Liver (tissue), 9 donors: ENCODE data around the gene KLK2. TPM values are rescaled to one million over a fixed set of nuclear protein-coding genes. Genes with fewer than 3 reads are reported as not detected.

Experiments used
- DNase-seq: peaks from one replicate; pipeline ENCODE4 v3.0.0-alpha.2; 2017; ENCODE audit warnings: low spot score
- H3K27ac ChIP-seq, 2 donors: one replicate each; pipeline ENCODE4 v1.7.0; 2013; ENCODE audit warnings: inconsistent platforms in 2 of 2, low read length in 2 of 2, control low read depth in 1 of 2, low read depth in 1 of 2, mild to moderate bottlenecking in 1 of 2
- H3K27me3 ChIP-seq, 4 donors: one replicate each; pipeline versions ENCODE4 v1.6.1 to v1.7.0; 2013; ENCODE audit warnings: low read length in 3 of 4, inconsistent platforms in 1 of 4, mild to moderate bottlenecking in 1 of 4, moderate library complexity in 1 of 4; ENCODE audit not compliant: control insufficient read depth in 4 of 4, insufficient read depth in 4 of 4
- H3K36me3 ChIP-seq, 4 donors: one replicate each; pipeline versions ENCODE4 v1.6.1 to v1.7.0; 2013; ENCODE audit warnings: low read length in 3 of 4, mild to moderate bottlenecking in 3 of 4, low read depth in 1 of 4, moderate library complexity in 1 of 4; ENCODE audit not compliant: control insufficient read depth in 4 of 4, insufficient read depth in 3 of 4
- H3K4me1 ChIP-seq, 4 donors: one replicate each; pipeline versions ENCODE4 v1.6.1 to v1.7.0; 2013; ENCODE audit warnings: low read length in 3 of 4, mild to moderate bottlenecking in 3 of 4, moderate library complexity in 1 of 4; ENCODE audit not compliant: control insufficient read depth in 4 of 4, insufficient read depth in 4 of 4
- H3K4me3 ChIP-seq, 3 donors: one replicate each; pipeline versions ENCODE4 v1.6.1 to v1.7.0; 2013; ENCODE audit warnings: low read length in 3 of 3, control low read depth in 1 of 3, low read depth in 1 of 3, mild to moderate bottlenecking in 1 of 3
- H3K9ac ChIP-seq, 2 donors: one replicate each; pipeline ENCODE4 v1.7.0; 2013; ENCODE audit warnings: low read length in 2 of 2, mild to moderate bottlenecking in 2 of 2, moderate library complexity in 2 of 2, control low read depth in 1 of 2, low read depth in 1 of 2
- H3K9me3 ChIP-seq, 4 donors: one replicate each; pipeline versions ENCODE4 v1.6.1 to v1.7.0; 2013; ENCODE audit warnings: low read length in 3 of 4; ENCODE audit not compliant: control insufficient read depth in 4 of 4
- FOXA1 ChIP-seq: IDR thresholded peaks from 2 replicates; pipeline ENCODE4 v1.6.1; 2016; ENCODE audit warnings: antibody characterized with exemption
- GABPA ChIP-seq, 2 donors: IDR thresholded peaks in 1 of 2; conservative IDR thresholded peaks in 1 of 2; 2 replicates each; pipeline ENCODE4 v1.6.1; 2016; ENCODE audit warnings: antibody characterized with exemption in 2 of 2, mild to moderate bottlenecking in 1 of 2, moderate library complexity in 1 of 2
- HNF4G ChIP-seq: IDR thresholded peaks from 2 replicates; pipeline ENCODE4 v1.6.1; 2016; ENCODE audit warnings: antibody characterized with exemption
- JUND ChIP-seq, 2 donors: IDR thresholded peaks; 2 replicates each; pipeline ENCODE4 v1.6.1; 2016; ENCODE audit warnings: antibody characterized with exemption in 2 of 2
- NR2F2 ChIP-seq: IDR thresholded peaks from 2 replicates; pipeline ENCODE4 v1.6.1; 2016; ENCODE audit warnings: antibody characterized with exemption
- RXRA ChIP-seq, 2 donors: IDR thresholded peaks; 2 replicates each; pipeline ENCODE4 v1.6.1; 2017 to 2018; ENCODE audit warnings: antibody characterized with exemption in 2 of 2, mild to moderate bottlenecking in 1 of 2
- YY1 ChIP-seq: IDR thresholded peaks from 2 replicates; pipeline ENCODE4 v1.6.1; 2016; ENCODE audit warnings: antibody characterized with exemption, mild to moderate bottlenecking
- WGBS: extraction: QIAGEN DNeasy Blood & Tissue Kit; methylation state at CpG from one replicate; pipeline ENCODE4 v1.1.7; 2013; 5-methylcytosine and 5-hydroxymethylcytosine counted together
- polyA plus RNA-seq, 2 donors: library from polyadenylated mRNA; stranded (reverse) in 1 of 2; unstranded in 1 of 2; fragments of 200-250 nt in 1 of 2; fragments of >200 nt in 1 of 2; fragmentation: Nextera tagmentation in 1 of 2; extraction: Ambion mirVana in 1 of 2; gene quantifications; one replicate each; pipeline versions ENCODE4 v1.2.1 to v1.2.3, GENCODE V29; 2013 to 2015
- total RNA-seq, 2 donors: library from RNA; depleted of rRNA; stranded (reverse); fragments of >200 nt; gene quantifications; one replicate each; pipeline ENCODE4 v1.2.3, GENCODE V29; 2014
- TF ChIP-seq, protein P1 (sequence below): IDR thresholded peaks from 2 replicates; pipeline ENCODE4 v1.6.1; 2016; ENCODE audit warnings: antibody characterized with exemption
- TF ChIP-seq, protein P2 (sequence below): IDR thresholded peaks from 2 replicates; pipeline ENCODE4 v1.6.1; 2016; ENCODE audit warnings: antibody characterized with exemption
- TF ChIP-seq, protein P3 (sequence below): IDR thresholded peaks from 2 replicates; pipeline ENCODE4 v1.6.1; 2016; ENCODE audit warnings: antibody characterized with exemption
- donor health status: healthy.
- donor health status: healthy.
- donor health status: healthy.
- donor health status: healthy.
- donor health status: healthy.

KLK2 gene
- total and polyA plus RNA-seq, 4 donors = not detected

GRCh38 chr19:50835103-50835784 is 38.0 kb upstream of the KLK2 start:
- no peak for TF ChIP-seq FOXA1
- TF ChIP-seq, protein P1, sequence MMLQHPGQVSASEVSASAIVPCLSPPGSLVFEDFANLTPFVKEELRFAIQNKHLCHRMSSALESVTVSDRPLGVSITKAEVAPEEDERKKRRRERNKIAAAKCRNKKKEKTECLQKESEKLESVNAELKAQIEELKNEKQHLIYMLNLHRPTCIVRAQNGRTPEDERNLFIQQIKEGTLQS = no peak
- TF ChIP-seq YY1 = no peak
- TF ChIP-seq, protein P2, sequence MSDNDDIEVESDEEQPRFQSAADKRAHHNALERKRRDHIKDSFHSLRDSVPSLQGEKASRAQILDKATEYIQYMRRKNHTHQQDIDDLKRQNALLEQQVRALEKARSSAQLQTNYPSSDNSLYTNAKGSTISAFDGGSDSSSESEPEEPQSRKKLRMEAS = no peak
- TF ChIP-seq, protein P3, sequence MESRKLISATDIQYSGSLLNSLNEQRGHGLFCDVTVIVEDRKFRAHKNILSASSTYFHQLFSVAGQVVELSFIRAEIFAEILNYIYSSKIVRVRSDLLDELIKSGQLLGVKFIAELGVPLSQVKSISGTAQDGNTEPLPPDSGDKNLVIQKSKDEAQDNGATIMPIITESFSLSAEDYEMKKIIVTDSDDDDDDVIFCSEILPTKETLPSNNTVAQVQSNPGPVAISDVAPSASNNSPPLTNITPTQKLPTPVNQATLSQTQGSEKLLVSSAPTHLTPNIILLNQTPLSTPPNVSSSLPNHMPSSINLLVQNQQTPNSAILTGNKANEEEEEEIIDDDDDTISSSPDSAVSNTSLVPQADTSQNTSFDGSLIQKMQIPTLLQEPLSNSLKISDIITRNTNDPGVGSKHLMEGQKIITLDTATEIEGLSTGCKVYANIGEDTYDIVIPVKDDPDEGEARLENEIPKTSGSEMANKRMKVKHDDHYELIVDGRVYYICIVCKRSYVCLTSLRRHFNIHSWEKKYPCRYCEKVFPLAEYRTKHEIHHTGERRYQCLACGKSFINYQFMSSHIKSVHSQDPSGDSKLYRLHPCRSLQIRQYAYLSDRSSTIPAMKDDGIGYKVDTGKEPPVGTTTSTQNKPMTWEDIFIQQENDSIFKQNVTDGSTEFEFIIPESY = no peak
- DNase-seq = no peak
- H3K9ac ChIP-seq = peak overlapping the region in 1 of 2 donors; percentile 20

GRCh38 chr19:50835785-50836542 is 37.3 kb upstream of the KLK2 start:
- H3K9ac ChIP-seq = peak overlapping the region in 1 of 2 donors; percentile 20
- H3K9me3 ChIP-seq = no peaks in the 10 kb centered on the region
- TF ChIP-seq, protein P3 = no peak
- TF ChIP-seq NR2F2 (no peak), HNF4G (no peak), GABPA (IDR thresholded peaks at IDR 0.05 in 1 of 2, conservative IDR thresholded peaks at IDR 0.05 in 1 of 2) (no peak), YY1 (no peak), JUND (IDR thresholded peaks at IDR 0.05) (no peak), RXRA (IDR thresholded peaks at IDR 0.05) (peak; percentile 35 to 47)
- H3K27me3 ChIP-seq = peaks cover 0 to 2% (median 0%) of the 10 kb centered on the region in 4 donors
- H3K36me3 ChIP-seq = no peaks in the 10 kb centered on the region
- H3K27ac ChIP-seq = no peak overlapping the region
- 4% methylated on average over 67 of the region's 67 CpGs for whole genome bisulfite sequencing
- H3K4me3 ChIP-seq = peak overlapping the region; percentile 39 to 54 (median 53)
- H3K4me1 ChIP-seq = peaks cover 0 to 11% (median 4%) of the 10 kb centered on the region in 4 donors
- peak; percentile 82 for DNase-seq

More at GRCh38 chr19:50835103-50835784, 38.0 kb upstream of the KLK2 start:
- H3K27me3 ChIP-seq = peaks cover 0 to 2% (median 0%) of the 10 kb centered on the region in 4 donors
- H3K27ac ChIP-seq = no peak overlapping the region
- peaks cover 0 to 11% (median 4%) of the 10 kb centered on the region in 4 donors for H3K4me1 ChIP-seq
- H3K36me3 ChIP-seq = no peaks in the 10 kb centered on the region
- 44% methylated on average over 13 of the region's 13 CpGs for WGBS
- H3K9me3 ChIP-seq = no peaks in the 10 kb centered on the region
- H3K4me3 ChIP-seq = peak overlapping the region; percentile 39 to 54 (median 53)
